HG03521 (cell line): ENCODE data around the gene SELP.
A peak's percentile ranks its signal among the peaks of the same experiment; 100 is the strongest.

Experiments
- ATAC-seq: cut with Tn5 transposase; IDR thresholded peaks from one replicate; pipeline ENCODE4 v1.9.1; 2021; ENCODE audit warnings: mild to moderate bottlenecking, moderate library complexity; ENCODE audit not compliant: unreplicated experiment

The SELP gene

DNA sequence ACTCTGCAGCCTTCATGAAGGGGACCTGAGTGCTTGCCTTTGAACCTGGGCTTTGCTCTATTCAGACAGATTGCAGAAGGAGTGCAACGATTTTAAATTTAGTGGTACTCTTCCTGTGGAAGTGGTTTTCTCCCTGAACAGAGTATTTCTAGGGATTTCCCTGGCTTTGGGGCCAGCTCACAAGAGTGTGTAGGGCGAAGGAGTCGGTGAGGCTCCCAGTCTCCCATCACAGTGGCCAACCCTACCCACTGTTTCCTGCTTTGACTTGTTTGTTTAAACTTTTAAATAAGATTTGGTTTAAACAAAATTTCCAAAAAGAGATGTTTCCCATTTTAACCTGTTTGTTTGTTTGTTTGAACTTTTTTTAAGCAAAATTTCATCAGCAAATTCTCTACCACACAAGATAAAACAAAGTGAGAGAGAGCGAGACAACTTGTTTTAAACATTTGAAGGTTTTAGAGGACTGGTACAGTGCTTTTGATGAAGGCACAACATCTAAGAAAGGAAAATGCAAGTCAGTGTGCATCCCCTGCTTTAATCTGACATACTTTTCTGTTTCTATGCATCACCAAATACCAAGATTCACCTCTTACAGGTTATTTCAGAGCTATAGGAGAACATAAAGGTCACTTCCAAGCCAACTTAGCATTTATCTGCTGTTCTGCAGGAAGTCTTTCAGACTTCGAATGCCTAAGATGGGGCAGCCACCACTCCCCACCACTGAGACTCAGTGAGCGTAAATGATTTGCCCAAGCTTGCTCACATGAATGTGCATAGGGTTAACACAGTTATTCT is 6.6 kb downstream of the SELP start:
- no peak for ATAC-seq

DNA sequence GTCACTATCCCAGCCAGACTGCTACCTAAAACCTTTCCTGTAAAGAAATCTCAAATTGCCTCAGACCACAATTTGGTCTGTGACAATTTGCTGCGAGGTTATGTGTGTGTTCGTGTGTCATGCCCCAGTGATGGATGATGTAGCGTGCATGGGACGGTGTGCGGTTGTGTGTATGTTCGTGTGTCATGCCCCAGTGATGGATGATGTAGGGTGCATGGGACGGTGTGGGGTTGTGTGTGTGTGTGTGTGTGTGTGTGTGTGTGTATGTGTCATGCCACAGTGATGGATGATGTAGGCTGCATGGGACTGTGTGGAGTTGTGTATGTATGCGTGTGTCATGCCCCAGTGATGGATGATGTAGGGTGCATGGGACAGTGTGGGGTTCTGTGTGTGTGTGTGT is 9.4 kb downstream of the SELP start:
- ATAC-seq, result no peak

DNA sequence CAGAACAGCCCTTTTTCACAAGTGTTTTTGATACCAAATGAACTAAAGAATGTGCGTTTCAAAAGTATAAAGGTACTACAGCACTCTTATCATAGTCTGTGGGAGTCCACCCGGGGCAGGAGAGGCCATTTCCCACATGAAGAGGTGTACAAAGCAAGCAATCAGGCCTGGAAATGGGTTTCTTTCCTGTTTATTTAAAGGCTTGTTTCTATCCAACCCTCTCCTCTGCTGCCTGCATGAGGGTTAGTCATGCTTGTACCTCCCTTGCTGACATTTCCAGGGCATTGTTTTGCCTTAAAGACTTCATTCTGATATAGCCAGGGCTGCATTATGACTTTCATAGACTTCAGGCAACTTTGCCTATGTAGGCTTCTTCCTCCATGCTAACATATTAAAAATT is 11.6 kb downstream of the SELP start:
- no peak for ATAC-seq

DNA sequence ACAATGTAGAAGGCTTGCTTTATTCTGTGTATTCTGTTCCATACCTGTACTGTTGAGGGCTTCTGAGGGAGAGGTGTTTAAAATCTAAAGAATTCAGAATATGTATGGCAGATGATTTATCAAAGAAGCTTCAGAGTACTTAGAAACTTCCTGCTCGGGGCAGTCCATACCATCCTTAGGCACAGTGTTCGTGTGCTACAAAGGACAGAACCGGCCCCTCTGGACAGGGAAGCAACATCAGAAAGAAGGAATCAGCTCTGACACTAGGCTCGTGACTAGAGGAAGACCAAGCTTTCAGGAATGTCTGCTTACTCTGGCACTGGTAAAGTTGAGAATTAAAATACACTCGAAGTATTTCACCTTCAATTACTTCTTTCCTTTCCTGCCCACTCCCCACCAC is 14.1 kb downstream of the SELP start:
- no peak for ATAC-seq

DNA sequence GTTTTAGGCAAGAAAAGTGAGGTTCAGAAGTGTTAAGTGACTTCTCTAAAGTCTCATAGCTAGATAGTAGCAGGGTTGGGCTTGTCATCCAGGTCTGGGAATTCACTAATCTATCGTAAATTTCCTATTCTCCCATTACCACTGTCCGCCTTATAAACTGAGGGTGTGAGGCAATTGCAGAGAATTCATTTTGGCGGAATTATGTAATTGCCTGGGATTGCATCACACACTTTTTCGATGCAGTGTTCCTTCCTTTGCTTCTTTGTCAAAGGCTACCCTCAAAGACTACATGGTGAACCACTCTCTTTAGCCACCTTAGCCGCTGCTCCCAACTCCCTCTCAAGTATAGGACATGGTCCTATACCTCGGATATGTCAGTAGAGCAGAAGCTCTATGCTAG is 19.1 kb downstream of the SELP start:
- no peak for ATAC-seq

DNA sequence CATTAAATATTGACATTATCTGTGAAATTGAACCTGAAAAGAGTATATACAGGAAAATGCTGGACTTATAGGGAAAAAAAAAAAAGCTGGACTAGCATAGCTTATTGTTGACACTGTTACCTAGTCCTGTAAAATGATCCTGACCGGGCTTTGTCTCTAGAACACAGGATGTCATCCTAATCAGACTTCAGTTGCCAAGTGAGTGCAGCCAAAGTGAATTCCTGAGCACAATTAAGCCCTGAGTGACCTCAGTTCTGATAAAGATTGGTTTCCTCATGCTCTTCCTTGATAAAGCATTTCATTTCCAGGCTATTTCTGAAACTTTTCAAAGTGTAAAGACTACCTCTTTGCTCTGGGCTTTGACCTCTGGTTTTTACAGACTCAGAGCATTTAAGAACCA is 19.8 kb downstream of the SELP start:
- no peak for ATAC-seq

DNA sequence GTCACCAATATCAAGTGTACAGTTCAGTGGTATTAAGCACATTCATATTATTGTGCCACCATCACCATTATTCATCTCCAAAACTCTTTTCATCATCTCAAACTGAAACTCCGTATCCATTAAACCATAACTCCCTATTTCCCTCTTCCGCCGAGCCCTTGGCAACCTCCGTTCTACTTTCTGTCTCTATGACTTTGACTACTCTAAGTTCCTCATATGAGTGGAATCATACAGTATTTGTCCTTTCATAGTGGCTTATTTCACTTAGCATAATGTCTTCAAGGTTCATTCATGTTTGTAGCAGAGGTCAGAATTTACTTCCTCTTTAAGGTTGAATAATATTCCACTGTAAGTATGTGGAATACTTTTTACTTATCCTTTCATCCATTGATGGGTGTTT is 21.7 kb downstream of the SELP start:
- no peak for ATAC-seq

DNA sequence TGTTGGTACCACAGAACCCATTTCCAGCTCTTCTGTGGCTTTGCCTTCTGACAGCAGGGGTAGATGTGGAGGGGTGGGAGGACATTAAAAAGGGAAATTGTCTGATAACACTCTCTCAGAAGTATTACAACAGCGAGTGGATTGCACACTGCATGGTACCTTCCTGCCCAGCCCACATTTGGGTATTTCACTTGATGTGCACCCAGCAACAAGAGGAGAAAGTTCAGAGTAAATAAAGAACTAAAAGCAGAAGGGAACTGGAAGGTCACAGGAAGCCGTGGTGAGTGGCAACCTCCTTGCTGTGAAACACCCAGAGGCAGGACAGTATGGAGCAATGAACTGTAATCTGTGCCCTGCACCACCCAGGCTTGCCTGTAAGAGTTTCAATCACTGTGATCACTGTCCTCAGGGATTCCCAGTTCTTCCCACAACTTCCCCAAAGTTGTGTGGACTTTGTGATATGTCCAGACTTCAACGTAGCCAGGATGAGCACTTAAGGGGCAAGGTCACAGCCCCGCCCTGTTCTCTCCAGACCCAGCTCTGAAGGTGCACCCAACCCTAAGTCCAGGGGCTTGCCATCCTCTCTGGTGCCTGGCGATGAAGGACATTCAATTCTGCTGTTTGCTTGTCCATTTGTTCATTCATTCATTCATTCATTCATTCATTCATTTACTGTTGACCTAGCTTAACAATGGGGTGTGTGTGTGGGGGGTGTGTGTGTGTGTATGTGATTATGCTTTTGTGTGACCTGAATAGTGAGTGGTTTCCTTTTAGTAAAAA is 25.0 kb downstream of the SELP start:
- ATAC-seq, result no peak

DNA sequence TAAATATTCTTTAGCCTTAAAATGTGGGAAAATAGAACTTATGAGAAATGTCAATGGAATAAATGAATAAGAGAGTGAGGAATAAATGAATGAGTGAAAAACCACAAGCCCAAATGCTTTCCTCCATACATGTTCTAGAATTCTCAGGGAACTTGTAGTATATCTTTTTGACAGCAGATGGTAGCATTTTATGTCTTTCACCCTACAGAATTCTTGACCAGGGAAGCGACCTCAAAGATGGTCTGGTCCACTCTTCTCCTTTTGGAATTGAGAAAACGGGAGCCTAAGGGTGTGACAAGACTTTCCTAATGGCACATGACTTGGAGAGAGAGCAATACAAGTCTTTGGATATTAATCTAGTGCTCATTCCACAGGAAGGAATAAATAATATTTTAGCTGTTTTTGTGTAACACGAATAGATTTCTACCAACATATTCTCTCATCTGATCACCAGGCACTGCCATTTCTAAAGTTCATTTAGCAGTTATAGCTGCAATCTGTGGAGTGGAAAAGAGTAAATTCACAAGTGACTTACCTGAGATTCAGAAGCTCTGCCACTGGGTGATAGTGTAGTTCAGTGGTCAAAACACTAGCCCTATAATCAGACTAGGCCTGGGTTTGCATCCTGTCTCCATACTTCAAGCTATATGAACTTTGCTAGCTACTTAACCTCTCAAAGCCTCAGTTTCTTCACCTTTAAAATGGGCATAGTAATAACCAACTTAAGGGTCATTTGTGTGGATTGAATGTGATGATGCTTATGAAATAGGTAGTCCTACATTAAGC is 28.6 kb downstream of the SELP start:
- no peak for ATAC-seq

DNA sequence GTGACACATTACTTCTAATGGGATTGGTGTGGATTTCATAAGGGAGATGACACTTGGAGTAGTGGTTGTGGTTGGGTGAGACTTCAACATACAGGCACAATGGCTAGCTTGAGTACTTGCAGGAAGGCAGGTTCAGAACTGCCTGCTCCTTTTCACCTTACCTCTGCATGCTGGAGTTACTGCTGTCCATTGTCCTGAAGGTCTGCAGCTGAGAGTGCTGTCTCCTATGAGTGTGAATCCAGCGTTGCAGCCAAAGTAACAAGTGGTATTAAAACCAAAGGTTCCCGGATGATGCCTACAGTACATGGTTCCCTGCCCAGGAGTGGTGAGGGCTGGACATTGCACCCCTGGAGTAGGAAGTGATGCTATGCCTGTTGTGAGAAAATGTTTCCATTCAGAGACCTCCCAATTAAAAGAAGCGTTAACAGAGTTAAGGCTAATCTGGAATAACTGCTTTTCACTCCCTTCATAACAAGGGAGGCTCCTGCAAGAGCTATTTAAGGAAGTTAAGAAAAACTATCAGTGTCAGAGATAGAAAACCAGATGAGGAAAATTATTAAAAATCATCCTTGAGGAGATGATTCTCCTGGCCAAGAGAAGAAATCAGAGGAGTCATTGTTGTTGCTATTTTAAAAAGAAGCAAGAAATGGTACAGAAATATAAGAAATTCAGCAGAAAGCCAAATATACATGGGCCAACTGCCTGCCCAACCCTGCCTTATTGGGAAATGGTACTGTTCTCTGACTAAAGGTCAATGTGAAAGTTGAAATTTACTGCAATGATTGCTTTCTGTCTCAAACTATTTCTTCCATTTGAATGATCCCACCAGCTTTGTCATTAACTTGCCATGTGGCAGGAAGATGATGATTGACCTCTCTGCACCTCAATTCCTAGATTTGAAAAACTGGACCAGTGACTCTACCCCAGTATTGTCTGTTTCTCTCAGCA is 33.9 kb downstream of the SELP start:
- ATAC-seq, result no peak

DNA sequence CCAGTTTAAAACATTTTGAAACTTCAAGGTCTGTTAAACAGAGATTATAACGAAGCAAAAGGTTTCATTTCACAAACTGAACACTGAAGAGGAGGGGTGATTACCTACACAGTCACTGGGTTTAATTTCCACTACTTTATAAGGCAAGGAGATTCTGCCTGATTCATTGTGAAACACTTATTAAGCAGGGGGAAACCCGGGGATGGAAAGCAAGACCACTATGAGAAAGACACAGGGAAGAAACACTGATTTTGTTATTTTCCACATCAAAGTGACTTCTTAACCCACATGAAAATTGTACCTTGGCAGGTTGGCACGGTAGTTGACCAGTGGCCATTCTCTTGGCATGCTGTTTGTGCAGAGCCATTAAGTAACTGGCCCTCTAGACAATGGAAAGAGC is 35.5 kb downstream of the SELP start:
- no peak for ATAC-seq

DNA sequence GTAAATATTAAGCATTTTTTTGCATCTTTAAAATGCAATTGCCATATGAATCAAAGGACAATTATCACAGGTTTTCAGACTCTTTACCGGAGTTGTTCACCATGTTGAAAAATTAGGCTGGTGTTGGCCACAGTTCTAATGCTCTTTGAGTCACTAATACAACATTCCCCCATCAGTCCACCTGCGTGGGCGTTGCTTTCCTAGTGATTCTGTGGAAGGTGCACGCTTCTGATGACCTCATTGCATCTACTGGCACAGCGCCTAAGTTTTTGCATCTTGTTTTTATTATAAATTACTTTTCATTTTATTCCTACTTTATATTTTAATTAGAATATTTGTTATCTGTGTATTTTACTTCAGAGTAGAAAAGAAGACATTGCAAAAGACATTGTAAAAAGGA is 39.0 kb downstream of the SELP start:
- ATAC-seq, result no peak

DNA sequence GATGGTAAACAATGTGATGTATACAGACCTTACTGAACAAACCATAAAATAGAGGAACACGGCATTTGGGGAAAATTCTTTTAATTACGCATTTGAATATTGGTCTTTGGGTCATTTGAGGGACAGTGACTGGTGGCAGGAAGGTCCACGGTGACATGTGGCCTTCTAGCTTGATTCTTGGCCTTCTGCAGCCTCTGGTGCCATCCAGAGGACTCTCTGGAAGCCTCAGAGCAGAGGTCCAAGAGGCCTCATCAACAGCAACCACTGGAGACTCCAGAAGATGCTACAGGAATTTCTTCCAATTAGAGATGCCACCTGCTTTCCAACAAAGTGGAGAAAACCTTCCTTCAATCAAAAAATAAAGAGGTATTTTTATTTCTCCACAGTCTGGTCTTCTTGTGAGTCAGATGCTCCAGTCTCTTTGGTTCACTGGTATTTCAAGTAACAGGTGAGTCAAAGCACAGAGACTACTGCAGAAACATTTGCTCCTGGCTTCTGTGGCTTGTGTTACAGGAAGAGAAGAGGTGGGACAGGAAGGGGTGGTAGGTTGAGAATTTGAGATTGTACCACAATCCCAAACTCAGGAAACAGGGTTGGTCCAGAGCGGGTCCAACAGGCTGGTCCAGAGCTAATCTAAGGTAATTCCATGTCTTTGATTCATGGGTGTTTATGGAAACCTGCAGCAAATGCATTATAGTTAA is 41.0 kb downstream of the SELP start:
- ATAC-seq, result no peak

DNA sequence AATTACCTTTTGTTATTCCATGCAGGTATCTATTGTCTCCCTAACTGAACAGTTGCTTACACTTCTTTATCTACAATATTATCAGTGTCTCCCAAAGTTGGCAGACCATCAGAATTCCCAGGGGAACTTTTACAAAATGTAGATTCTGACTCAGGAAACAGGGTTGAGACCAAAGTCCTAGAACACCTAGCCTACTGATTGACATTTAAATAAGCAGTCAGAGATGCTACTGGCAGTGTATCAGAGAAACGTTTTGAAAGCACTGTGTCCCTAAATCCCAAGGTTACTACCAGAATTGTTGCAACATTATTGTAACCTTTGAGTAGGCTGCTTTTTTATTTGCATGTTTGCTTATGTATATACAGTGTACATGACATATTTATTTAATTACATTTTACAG is 41.8 kb downstream of the SELP start:
- ATAC-seq, result no peak

DNA sequence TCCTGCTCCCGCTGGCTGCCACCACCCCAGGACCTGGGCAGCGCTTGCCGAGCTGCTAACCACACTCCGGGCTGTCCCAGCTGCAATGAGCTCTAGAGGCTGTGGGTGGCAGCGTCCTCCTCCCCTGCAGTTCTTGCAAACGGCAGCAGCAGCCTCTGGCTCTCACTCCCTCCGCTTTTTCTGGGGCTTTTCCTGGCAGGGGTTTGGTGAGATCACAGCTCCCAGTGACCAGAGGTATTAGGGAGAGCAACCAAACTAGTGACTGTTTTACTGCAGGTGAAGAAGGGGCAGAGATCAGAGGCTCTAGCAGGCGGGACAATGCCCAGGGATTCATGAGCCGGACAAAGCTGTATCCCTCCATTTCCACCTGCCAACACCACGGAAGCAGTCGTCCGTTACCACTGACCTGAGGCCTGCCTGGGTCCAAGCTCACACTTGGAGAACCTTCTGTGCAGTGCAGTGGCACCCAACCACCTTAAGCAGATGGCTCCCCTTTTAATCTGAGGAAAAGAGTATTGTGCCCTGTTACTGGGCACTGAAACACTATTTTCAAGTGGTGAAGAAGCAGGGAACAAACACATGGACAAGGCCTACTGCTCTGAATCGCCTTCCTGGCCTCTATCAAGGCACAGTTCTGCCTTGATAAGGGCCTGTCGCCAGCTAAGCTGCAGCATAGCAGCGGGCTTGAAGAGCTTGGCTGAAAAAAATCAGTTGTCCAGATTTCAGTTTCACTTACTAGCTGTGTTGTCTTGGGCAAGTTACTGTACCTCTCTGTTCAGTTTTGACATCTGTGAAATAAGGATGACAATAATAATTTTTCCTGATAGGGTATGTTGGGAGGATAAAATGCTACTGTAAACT is 43.3 kb downstream of the SELP start, which contains the start of gene F5:
Gene F5 (minus strand): TSS at position 87 of the 861 bp plus-strand sequence. CDS start 95 bp downstream, outside the sequence.
- ATAC-seq, result peak; percentile 91

DNA sequence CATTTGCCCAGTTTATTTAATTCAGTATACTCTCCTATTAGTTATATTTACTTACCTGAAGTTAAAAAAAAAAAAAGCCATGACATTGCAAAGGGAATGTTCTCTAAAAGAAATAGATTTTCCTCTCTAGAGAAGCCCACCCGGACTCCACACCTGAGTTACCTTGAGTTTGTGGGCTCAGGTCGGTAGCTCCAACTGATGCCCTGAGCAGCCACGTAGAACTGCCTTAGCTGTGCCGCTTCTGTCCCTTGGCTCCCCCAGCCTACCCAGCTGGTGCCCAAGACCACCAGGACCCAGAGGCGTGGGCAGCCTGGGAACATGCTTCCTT is 43.9 kb downstream of the SELP start:
- peak; percentile 9 for ATAC-seq

DNA sequence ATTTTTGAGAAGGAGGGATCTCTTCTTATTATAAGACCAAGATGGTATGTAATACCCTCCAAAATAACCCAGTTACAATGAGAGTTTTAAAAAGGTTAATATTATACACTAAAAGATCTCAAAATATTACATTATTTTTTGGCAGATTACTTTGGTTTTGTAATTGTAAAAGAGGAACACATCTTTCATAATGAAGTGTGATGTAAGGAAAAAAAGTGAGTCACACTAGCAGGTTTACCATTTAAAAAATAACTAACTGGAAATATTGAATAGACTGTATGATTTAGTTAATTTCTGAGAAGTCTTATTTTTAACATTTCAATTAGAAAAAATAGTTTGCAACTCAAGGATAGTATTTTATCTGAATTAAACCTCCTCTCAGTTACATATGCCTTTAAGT is 44.7 kb downstream of the SELP start:
- no peak for ATAC-seq

DNA sequence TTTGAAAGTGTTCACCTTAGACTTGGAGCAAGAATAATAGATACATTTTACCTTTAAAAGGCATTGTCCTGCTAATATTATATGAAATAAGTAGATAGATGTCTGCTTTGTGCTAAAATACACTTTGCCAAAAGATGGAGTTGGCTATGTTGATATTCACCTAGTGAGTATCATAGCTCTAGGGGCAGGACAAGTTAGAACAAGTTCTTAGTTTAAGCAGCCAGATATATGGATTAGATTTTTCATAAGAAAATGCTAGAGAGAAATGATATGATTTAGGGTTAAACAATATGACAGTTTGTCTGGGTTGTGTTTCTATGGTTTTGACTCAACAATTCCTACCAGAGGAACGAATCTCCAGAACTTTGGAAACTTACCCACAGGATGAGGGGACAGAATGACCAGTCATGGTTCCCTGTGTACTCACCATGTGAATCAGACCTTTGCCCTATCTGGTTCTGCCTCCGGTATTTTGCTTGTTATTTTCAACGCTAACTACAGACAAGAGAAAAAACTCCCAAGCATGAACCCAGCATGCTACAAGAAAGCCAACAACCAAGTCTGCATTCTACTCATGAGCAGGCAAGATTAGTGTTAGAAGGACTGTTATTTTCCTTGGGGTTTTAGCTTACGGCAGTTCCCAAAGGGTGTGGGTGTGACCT is 45.3 kb downstream of the SELP start:
- no peak for ATAC-seq
